GM18517 (cell line): ENCODE results near the gene MUC5AC.
"Not testable (repeated sequence)": the region's sequence is repeated elsewhere in the genome, so short reads cannot be mapped to it uniquely, and the experiment has no call there.

Experiments used
- ATAC-seq: cut with Tn5 transposase; IDR thresholded peaks from one replicate; pipeline ENCODE4 v1.9.1; 2021; ENCODE audit warnings: mild to moderate bottlenecking, moderate library complexity; ENCODE audit not compliant: unreplicated experiment

MUC5AC gene

GRCh38 chr11:1234054-1234720, 76.4 kb downstream of the MUC5AC start:
- no peak for ATAC-seq

- no peak for ATAC-seq
These were observed 77.1 kb downstream of the MUC5AC start for GRCh38 chr11:1234771-1235305.

GRCh38 chr11:1235306-1235900, 77.7 kb downstream of the MUC5AC start:
- ATAC-seq = no peak

GRCh38 chr11:1235901-1236315, 78.2 kb downstream of the MUC5AC start:
- ATAC-seq = no peak

- ATAC-seq = no peak
These were observed 78.8 kb downstream of the MUC5AC start for GRCh38 chr11:1236316-1237127.

- ATAC-seq = no peak
These were observed 79.4 kb downstream of the MUC5AC start for GRCh38 chr11:1237128-1237580.

- ATAC-seq = no peak
These were observed 80.1 kb downstream of the MUC5AC start for GRCh38 chr11:1237851-1238250.

- no peak for ATAC-seq
These were observed 81.2 kb downstream of the MUC5AC start for GRCh38 chr11:1238767-1239595.

- no peak for ATAC-seq
These were observed 81.9 kb downstream of the MUC5AC start for GRCh38 chr11:1239596-1240205.

- no peak for ATAC-seq
These were observed 83.0 kb downstream of the MUC5AC start for GRCh38 chr11:1240771-1241170.

- no peak for ATAC-seq
These were observed 84.0 kb downstream of the MUC5AC start for GRCh38 chr11:1241706-1242105.

- no peak for ATAC-seq
These were observed 84.5 kb downstream of the MUC5AC start for GRCh38 chr11:1242289-1242688.

- not testable (repeated sequence) for ATAC-seq
These were observed 85.0 kb downstream of the MUC5AC start for GRCh38 chr11:1242751-1243150.

- not testable (repeated sequence) for ATAC-seq
These were observed 85.8 kb downstream of the MUC5AC start for GRCh38 chr11:1243521-1243920.

GRCh38 chr11:1244557-1244956, 86.8 kb downstream of the MUC5AC start:
- ATAC-seq = not testable (repeated sequence)

GRCh38 chr11:1245717-1246116, 88.0 kb downstream of the MUC5AC start:
- ATAC-seq = not testable (repeated sequence)

GRCh38 chr11:1246301-1246700, 88.5 kb downstream of the MUC5AC start:
- ATAC-seq = not testable (repeated sequence)

GRCh38 chr11:1247026-1247425, 89.3 kb downstream of the MUC5AC start:
- ATAC-seq = not testable (repeated sequence)

- not testable (repeated sequence) for ATAC-seq
These were observed 91.2 kb downstream of the MUC5AC start for GRCh38 chr11:1248951-1249350.

- not testable (repeated sequence) for ATAC-seq
These were observed 92.7 kb downstream of the MUC5AC start for GRCh38 chr11:1250411-1250810.
